ENCODE data around the gene CXCL9.
"Not testable (repeated sequence)": the region's sequence is repeated elsewhere in the genome, so short reads cannot be mapped to it uniquely, and the experiment has no call there.

Gene CXCL9

GRCh38 chr4:75954811-75955210 is 52.5 kb downstream of the CXCL9 start:
- not testable (repeated sequence) for DNase-seq (ENCODE audit: low read depth)

GRCh38 chr4:75953509-75953908 is 53.8 kb downstream of the CXCL9 start:
- DNase-seq (ENCODE audit: low read depth) = no peak
